Dermis microvascular lymphatic vessel endothelial cell (primary cell): ENCODE data around the gene TYRO3. TPM values are rescaled to one million over a fixed set of nuclear protein-coding genes. Genes with fewer than 3 reads are reported as not detected.
"Not testable (repeated sequence)": the region's sequence is repeated elsewhere in the genome, so short reads cannot be mapped to it uniquely, and the experiment has no call there.

Source experiments
- DNase-seq, 2 donors: peaks; one replicate each; pipeline versions ENCODE4 v3.0.0 to v3.0.0-alpha.2; 2010; ENCODE audit warnings: low read depth in 2 of 2
- total RNA-seq: library from RNA; depleted of rRNA; stranded (reverse); fragments of >200 nt; gene quantifications from 2 replicates; pipeline ENCODE4 v1.2.1, GENCODE V29; 2014

Gene TYRO3
- total RNA-seq, 1 donor from 2014 or later, result 3.1 TPM

- no peak for DNase-seq
These were observed 13.9 kb downstream of the TYRO3 start for GRCh38 chr15:41572866-41573265.

- DNase-seq, result no peak
These were observed 14.4 kb downstream of the TYRO3 start for GRCh38 chr15:41573396-41573795.

GRCh38 chr15:41574158-41574557 lies 15.1 kb downstream of the TYRO3 start:
- DNase-seq, result no peak

- no peak for DNase-seq
These were observed 16.3 kb downstream of the TYRO3 start for GRCh38 chr15:41575282-41575681.

GRCh38 chr15:41577863-41578735 lies 19.1 kb downstream of the TYRO3 start:
- no peak for DNase-seq

GRCh38 chr15:41578736-41579383 lies 19.8 kb downstream of the TYRO3 start:
- no peak for DNase-seq

GRCh38 chr15:41581110-41581509 lies 22.1 kb downstream of the TYRO3 start:
- no peak for DNase-seq

- DNase-seq, result no peak
These were observed 24.8 kb downstream of the TYRO3 start for GRCh38 chr15:41583795-41584194.

- DNase-seq, result no peak
These were observed 25.7 kb downstream of the TYRO3 start for GRCh38 chr15:41584636-41585126.

GRCh38 chr15:41585127-41586047 lies 26.4 kb downstream of the TYRO3 start:
- DNase-seq, result peak; percentile 6 to 47

- DNase-seq, result not testable (repeated sequence)
These were observed 27.7 kb downstream of the TYRO3 start for GRCh38 chr15:41586531-41587282.

GRCh38 chr15:41589018-41589417 lies 30.0 kb downstream of the TYRO3 start:
- DNase-seq, result not testable (repeated sequence)

- not testable (repeated sequence) for DNase-seq
These were observed 30.6 kb downstream of the TYRO3 start for GRCh38 chr15:41589571-41589970.

- not testable (repeated sequence) for DNase-seq
These were observed 32.2 kb downstream of the TYRO3 start for GRCh38 chr15:41591217-41591616.

GRCh38 chr15:41592718-41593117 lies 33.7 kb downstream of the TYRO3 start:
- not testable (repeated sequence) for DNase-seq

GRCh38 chr15:41594801-41595746 lies 36.1 kb downstream of the TYRO3 start:
- no peak for DNase-seq

- DNase-seq, result no peak
These were observed 38.0 kb downstream of the TYRO3 start for GRCh38 chr15:41596972-41597371.

GRCh38 chr15:41597787-41598186 lies 38.8 kb downstream of the TYRO3 start:
- no peak for DNase-seq

- DNase-seq, result no peak
These were observed 40.0 kb downstream of the TYRO3 start for GRCh38 chr15:41599061-41599460.
